ENCODE measurements around the gene CREBBP.

The CREBBP gene

GRCh38 chr16:3687021-3687420 is 193.5 kb downstream of the CREBBP start:
- TF ChIP-seq, protein P1, sequence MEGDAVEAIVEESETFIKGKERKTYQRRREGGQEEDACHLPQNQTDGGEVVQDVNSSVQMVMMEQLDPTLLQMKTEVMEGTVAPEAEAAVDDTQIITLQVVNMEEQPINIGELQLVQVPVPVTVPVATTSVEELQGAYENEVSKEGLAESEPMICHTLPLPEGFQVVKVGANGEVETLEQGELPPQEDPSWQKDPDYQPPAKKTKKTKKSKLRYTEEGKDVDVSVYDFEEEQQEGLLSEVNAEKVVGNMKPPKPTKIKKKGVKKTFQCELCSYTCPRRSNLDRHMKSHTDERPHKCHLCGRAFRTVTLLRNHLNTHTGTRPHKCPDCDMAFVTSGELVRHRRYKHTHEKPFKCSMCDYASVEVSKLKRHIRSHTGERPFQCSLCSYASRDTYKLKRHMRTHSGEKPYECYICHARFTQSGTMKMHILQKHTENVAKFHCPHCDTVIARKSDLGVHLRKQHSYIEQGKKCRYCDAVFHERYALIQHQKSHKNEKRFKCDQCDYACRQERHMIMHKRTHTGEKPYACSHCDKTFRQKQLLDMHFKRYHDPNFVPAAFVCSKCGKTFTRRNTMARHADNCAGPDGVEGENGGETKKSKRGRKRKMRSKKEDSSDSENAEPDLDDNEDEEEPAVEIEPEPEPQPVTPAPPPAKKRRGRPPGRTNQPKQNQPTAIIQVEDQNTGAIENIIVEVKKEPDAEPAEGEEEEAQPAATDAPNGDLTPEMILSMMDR (IDR thresholded peaks at IDR 0.05; ENCODE audit: control insufficient read depth, insufficient read depth, low read depth, low read length, missing control alignments): no peak
- no peak overlapping the region for H3K4me3 ChIP-seq (ENCODE audit: control insufficient read depth, low read depth, low read length)
- DNase-seq (ENCODE audit: low read depth): no peak

DNA sequence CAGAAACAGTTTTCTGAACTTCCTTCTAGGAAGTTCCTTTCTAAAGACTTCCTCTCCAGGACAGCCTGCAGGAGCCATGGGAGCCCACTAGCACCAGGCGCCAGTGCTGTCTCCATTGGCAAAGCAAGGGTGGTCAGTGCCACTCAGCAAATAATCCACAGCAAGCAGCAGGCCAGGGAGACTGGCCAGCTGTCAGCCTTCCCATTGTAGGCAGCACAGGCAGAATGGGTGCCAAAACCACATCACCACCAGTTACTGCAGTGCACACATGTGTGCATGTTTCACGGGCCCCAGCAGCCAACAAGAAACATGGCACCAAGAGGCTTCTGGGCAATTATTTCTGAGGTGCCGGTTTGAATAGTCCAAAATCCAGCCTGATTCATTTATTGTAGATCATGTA is 199.3 kb downstream of the CREBBP start:
- no peak overlapping the region for H3K4me3 ChIP-seq (ENCODE audit: control insufficient read depth, low read depth, low read length)
- TF ChIP-seq, protein P1 (IDR thresholded peaks at IDR 0.05; ENCODE audit: control insufficient read depth, insufficient read depth, low read depth, low read length, missing control alignments): no peak
- DNase-seq (ENCODE audit: low read depth): no peak

DNA sequence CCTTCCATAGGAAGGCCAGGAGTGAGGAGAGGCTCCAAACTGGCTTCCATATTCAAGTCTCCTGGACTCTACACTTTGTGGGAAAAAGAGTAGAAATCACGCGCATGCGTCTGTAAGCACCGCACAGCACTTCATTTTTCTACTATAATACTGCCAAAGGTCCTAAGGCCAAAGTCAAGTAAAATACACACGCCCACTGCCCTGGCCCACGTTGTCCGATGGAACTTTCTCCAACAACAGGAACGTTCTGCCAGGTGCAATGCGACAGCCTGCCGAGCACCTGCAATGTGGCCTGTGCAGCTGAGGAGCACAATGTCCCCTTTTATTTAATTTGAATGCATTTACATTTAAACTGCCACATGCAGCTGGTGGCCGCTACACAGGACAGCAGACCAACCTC is 202.5 kb downstream of the CREBBP start:
- H3K4me3 ChIP-seq (ENCODE audit: control insufficient read depth, low read depth, low read length): no peak overlapping the region
- TF ChIP-seq, protein P1 (IDR thresholded peaks at IDR 0.05; ENCODE audit: control insufficient read depth, insufficient read depth, low read depth, low read length, missing control alignments): no peak
- no peak for DNase-seq (ENCODE audit: low read depth)

GRCh38 chr16:3675601-3676130 is 204.8 kb downstream of the CREBBP start:
- no peak overlapping the region for H3K4me3 ChIP-seq (ENCODE audit: control insufficient read depth, low read depth, low read length)
- DNase-seq (ENCODE audit: low read depth): no peak
- TF ChIP-seq, protein P1 (IDR thresholded peaks at IDR 0.05; ENCODE audit: control insufficient read depth, insufficient read depth, low read depth, low read length, missing control alignments): no peak
